ENCODE data around the gene OARD1.

The OARD1 gene

DNA sequence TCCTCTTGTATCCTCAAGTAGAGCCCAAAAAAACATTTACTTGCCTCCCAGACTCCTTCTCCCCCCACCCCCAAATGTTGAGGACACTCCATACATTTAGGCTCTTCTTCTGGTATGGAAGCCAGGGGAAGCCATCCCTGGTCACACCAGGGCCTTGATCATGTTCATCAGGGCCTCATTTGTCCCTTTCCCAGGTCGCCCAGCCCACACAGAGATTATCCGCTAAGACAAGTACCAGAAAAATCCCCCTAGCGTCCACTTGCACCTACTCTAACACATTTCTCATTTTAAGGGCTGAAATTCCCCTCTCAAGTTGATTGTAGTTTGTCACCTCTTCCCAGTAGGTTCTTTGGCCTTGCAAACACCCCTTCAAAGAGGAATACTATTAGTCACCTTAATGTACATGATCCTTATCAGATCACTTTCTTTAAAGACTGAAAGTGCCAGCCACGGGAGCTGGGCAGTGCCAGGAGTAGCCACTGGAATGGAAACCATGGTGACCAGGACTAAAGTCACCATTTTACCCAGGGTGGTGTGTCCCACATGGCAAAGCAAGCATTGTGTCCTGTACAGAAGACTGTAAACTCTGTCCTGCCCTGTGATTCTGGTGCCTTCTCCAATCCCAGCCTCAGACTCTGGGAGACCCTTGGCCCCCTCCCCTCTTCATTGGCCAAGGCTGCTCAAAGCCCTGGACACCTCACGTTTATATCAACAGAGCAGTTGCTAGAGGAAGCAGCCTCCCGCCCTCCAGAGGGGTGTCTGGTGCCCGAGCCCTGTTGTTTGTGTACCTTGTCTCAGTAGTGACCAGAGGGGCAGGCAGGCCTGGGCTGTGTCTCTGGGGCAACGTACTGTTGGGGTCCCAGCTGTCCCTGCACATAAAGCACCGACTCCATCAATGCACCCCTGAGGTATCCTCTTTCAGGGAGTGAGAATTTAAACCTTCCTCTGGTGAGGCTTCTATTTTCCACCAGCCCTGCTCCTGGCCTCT, 24.1 kb downstream of the OARD1 start:
- no peak for DNase-seq

GRCh38 chr6:41047306-41047705, 24.9 kb downstream of the OARD1 start:
- DNase-seq = no peak

GRCh38 chr6:41046084-41046483, 26.1 kb downstream of the OARD1 start:
- DNase-seq = no peak

DNA sequence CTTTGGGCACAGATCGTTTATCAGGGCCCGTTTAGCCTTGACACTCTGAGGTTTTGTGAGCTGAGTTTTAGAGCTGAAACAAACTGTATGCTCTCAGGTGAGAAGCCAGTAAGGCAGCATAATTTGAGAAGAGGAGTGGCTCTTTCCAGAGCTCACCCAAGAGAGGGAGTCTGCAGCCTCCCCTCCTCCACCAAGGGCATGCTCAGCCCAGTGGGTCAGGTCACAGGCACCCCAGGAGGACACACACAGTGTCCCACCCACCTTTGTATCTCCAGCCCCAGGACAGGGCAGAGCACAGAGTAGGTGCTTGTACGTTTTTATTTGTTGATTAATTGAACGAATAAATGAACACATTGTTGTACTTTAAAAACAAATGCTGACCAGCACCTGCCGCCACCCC, 26.5 kb downstream of the OARD1 start:
- DNase-seq = no peak

DNA sequence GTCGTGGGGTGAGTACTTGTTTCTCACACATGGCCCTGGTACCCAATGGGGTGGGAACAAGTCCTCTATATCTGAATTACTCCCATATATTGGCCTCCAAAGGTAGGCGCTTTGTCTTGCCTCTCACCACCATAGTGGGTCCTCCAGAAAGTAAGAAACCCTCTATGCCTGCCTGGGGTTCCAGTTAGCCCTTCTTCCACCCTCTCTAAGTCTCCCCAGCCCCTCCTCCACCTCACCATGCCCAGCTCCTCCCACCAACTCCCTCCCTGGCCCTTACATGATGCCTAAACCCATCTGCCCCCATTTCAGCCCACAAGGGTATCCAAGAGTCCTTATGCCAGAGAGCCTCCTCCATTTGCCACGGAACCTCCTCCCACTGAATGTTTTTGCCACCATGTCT, 29.0 kb downstream of the OARD1 start:
- DNase-seq = no peak

DNA sequence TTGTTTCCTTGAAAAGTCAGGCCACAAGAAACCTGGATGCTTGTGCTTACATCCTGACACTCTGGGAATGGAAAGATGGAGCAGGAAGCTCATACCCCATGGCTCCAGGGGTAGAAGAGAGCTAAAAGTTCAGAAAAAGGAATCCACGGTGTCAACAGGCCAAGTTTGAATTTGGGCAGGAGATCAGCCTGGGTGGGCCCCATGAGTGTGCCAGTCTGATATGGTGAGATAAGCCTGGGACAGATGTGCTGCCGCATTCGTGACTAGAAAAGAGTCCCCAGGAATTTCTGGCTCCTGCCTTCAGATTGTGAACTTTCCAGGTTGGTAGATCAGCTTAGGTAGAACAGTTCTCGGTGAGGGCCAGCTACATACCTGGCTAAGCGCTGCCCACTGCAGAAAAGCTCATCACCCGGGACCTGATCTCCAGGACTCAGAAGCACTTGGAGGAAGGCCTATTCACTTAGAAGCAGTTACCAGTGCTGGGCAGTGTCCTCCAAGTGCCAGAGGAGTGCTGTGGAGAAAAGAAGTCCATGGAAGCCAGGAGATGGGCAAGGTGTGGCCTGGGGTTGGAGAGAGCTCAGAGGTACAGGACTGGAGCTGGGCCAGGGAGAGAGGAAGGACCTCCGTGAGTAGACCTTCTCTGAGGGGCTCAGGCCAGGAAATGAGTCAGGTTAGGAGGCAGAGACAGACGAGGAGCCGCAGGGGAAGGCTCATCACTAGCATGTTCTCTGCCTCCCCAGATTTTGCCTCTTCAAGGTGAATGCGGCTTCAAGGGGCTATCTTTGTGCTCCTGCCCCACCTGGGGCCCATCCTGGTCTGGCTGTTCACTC, 29.7 kb downstream of the OARD1 start, which contains the start of gene TSPO2:
TSS of gene TSPO2 (plus strand) at position 242 of the 830 bp plus-strand sequence. CDS start at position 761, 519 bp downstream.
- no peak for DNase-seq

DNA sequence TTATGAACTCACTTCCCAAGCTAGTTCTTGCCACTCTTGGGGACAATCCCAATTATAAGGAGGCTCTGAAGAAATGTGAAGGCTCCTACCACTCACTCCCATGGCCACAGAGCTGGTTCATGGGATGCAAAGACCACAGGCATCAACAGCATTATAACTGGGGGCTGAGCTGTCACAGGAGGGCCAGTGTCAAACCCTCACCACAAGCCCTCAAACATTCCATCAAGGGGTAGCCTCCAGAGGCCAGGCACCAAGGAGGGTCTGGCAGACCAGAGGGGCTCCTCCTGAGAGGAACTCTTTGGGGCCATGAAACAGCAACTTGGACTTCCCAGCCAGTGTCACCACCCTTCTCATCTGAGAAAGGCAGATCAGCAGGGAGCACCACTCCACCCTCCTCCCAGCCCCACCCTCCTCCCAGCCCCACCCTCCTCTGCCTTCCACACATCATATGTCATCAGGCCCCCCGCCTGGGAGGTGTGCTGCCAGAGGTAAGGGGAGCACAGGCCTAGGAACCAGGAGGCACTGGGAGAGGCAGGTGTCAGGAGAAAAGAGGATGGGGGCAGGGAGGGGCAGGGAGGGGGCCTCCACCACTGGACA, 31.1 kb downstream of the OARD1 start:
- no peak for DNase-seq

DNA sequence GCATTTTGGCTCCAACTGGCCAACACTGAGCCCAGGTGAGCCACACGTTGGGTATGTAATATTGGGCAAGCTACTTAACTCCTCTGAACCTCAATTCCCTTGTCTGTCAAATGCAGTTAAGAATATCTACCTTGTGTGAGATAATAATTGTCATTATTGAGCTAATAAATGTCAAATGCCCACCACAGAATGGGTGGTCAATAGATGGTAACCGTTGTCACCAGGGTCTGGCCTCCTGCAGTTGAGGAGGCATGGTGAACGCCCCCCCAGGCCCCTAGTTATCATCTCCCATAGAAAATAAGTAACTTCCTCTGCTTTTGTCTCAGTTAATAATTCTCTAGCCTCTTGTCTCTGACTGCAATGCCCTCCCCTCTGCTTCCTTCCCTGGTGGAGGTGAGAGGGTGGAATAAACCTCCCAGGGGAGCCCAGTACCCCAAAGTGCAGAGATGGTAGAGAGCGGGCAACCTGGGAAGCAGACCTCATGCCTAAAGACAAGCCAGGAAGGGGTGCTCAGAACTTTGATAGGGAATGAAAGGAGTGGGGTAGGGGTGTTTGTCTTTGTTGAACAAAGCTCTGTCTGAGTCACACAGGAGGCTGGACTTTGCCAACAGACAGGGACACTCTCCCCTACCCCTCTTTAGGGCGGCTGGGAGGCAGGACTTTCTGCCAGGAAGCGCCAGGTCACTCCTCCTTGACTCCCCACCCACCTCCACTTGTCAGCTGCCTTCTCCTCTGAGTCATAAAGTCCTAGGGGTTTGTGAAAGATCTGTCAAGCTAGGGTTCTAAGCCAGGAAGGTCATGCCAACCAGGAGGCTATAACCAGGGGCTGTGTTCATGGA, 31.8 kb downstream of the OARD1 start:
- DNase-seq = no peak

GRCh38 chr6:41039060-41039998, 32.8 kb downstream of the OARD1 start, which contains the start of gene UNC5CL:
Gene UNC5CL (minus strand): TSS chr6:41039221. CDS start chr6:41035074, 4,147 bp downstream.
- DNase-seq = peak; percentile 40

DNA sequence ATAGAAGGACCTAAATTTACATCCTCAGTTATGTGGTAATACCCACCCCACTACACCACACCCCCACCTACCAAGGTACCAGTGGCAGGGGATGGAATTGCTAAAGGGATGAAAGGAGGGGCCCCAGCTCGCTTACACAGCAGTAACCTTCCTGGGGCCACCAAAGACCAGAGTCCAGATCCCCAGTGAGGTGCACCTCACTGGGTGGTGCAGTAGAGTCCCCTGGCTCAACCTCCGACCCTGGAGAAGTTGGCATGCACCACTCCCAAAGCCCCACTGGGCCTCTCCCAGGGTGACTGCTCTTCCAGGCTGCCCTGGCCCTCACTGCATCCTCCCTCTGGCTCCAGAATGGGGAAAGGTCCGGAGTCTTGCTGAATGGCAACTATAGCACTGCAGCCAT, 34.0 kb downstream of the OARD1 start:
- DNase-seq = no peak

DNA sequence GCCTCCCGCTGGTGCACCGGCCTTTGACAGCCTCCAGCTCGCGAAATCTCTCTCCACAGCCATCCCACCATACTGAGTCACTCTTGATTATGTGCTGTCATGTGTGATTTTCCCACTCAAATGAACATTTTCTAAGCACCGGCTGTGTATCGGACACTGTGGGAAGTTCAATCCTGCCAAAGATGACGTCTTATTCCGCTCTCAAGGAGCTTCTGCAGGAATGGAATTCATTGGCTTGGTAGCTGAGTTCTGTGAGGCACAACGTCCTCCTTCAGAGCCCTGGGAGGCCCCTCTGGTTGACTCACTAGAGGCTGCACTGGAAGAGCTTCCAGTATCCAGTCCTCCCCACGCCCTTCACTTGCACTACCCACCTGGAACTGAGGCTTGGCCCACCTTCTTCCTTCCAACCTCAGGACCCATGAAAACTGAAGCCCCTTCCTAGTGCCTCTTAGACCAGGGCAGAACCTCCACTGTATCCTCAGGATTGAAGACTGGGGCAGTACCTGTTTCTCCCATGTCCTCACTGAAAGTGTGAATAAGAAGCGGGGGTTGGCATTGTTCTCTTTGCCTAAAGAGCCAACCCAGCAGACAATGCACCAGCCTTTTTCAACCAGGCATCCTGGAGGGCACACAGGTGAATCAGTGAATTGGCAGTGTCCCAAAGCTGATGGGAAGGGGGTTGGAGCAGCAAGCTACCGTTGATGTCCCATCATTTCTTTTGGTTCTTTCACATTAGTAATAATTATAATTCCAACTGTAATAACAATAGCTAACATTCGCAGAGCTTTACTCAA, 34.9 kb downstream of the OARD1 start:
- peak; percentile 3 for DNase-seq

- no peak for DNase-seq
Observed at GRCh38 chr6:41036601-41037000, 35.6 kb downstream of the OARD1 start.

GRCh38 chr6:41036186-41036585, 36.0 kb downstream of the OARD1 start:
- no peak for DNase-seq

DNA sequence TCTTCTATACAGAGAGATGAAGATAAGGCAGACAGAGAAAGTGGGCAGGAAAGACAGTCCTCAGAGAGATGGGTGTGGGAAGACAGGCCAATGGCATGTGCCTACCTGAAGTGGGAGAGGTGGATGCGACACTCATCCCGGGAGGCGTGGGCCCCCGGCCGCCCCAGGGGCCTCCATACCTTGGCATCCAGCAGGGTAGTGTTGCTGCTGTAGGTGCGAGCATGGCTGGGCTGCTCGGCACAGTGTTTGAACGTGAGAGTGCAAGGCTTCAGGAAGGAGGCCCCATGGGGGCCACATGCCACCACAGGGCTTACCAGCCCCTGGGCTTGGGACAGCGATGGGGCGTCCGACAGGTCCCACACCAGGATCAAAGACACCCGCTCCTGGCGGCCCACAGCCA, 38.4 kb downstream of the OARD1 start:
- DNase-seq = no peak

DNA sequence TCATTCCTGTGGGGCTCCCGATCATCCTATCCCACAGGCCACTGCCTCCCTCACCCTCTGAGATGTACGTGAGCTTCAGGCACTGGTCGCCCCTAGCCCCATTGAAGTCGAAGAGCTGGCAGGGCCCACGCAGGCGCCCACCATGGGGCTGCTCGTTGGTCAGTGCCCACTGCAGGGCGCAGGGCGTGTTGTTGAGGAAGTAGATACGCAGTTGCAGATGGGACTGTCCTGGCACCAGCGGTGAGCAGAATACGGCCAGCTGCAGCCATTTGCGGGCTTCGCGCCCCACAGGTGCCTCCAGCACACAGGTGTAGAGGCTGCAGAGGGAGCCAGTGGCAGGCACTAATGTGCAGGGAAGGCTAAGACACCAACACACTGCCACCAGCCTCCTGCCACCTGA, 39.3 kb downstream of the OARD1 start:
- no peak for DNase-seq

DNA sequence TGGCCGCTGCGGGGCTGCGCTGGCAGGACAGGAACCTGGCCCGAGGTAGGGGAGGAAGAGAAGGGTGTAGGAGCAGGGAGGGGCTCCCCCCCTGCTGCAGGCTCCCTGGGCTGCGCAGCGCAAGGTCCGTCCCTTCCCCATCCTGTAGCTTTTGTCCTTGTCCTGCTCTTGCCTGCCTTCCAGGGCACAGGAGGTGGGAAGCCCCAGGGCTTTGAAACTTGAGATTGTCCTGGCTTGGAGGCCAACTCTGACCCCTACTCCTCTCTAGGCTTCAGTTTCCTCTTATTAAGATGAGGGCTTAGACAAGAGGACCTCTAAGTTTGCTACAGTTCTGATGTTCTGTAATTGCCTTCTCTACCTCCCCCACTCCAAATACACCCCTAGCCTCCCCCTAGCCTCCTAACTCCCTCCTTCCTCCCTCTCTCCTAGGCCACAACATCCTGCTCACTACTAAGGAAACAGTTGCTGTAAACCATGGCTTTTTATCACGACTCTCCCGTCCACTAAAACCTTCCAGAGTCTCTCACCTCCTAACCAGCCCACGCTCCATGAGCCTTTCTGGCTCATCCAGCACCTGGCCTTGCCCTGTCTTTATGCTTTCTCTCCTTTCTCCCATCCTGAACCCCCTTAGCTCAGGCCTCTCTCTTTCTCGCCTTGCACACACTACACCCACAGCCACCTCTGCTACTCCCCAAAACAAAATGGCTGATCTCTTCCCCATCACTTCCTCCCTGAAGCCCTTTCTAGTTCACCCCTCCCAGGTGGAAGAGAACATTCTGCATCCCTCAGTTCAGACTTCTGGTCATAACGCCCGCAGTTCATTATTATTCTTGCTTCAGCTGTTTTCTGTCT, 43.4 kb downstream of the OARD1 start:
- no peak for DNase-seq

- peak; percentile 66 for DNase-seq
Observed at GRCh38 chr6:41027799-41028560, 44.2 kb downstream of the OARD1 start.

GRCh38 chr6:41027241-41027640, 44.9 kb downstream of the OARD1 start:
- DNase-seq = no peak
